Liver (tissue), 3 donors: ENCODE data around the gene DIS3L.
"Not testable (repeated sequence)": the region's sequence is repeated elsewhere in the genome, so short reads cannot be mapped to it uniquely, and the experiment has no call there.

Experiments used
- ATF3 ChIP-seq: IDR thresholded peaks from 2 replicates; pipeline ENCODE4 v1.6.1; 2016; ENCODE audit warnings: antibody characterized with exemption
- CTCF ChIP-seq: fragments of 150-350 bp; IDR thresholded peaks from 2 replicates; pipeline ENCODE4 v1.5.1; 2017; ENCODE audit warnings: improper control_type of control experiment, low read depth, low read length; ENCODE audit not compliant: missing input control
- EGR1 ChIP-seq, 2 donors: IDR thresholded peaks; 2 replicates each; pipeline ENCODE4 v1.6.1; 2016 to 2018; ENCODE audit warnings: antibody characterized with exemption in 2 of 2, low read depth in 2 of 2
- JUND ChIP-seq, 2 donors: IDR thresholded peaks; 2 replicates each; pipeline ENCODE4 v1.6.1; 2016; ENCODE audit warnings: antibody characterized with exemption in 2 of 2
- RAD21 ChIP-seq, 2 donors: IDR thresholded peaks; 2 replicates each; pipeline ENCODE4 v1.6.1; 2016; ENCODE audit warnings: antibody characterized with exemption in 2 of 2, mild to moderate bottlenecking in 2 of 2
- REST ChIP-seq: IDR thresholded peaks from 2 replicates; pipeline ENCODE4 v1.6.1; 2016; ENCODE audit warnings: antibody characterized with exemption, mild to moderate bottlenecking
- SP1 ChIP-seq: IDR thresholded peaks from 2 replicates; pipeline ENCODE4 v1.6.1; 2018; ENCODE audit warnings: antibody characterized with exemption, mild to moderate bottlenecking
- TAF1 ChIP-seq: conservative IDR thresholded peaks from 2 replicates; pipeline ENCODE4 v1.6.1; 2016; ENCODE audit warnings: antibody characterized with exemption, mild to moderate bottlenecking
- ZBTB33 ChIP-seq: IDR thresholded peaks from 2 replicates; pipeline ENCODE4 v1.6.1; 2016; ENCODE audit warnings: antibody characterized with exemption
- donor health status: healthy.
- donor health status: healthy.

GRCh38 chr15:66361745-66362460, 68.5 kb downstream of the DIS3L start:
- not testable (repeated sequence) for TF ChIP-seq CTCF; ZBTB33; JUND (IDR thresholded peaks at IDR 0.05); RAD21 (IDR thresholded peaks at IDR 0.05); ATF3; TAF1; SP1; REST; EGR1 (IDR thresholded peaks at IDR 0.05; ENCODE audit: low read depth in 2 of 2)
